HG03280 (cell line): ENCODE results near the gene CCM2.
"Not testable (repeated sequence)": the region's sequence is repeated elsewhere in the genome, so short reads cannot be mapped to it uniquely, and the experiment has no call there.

Source experiments
- ATAC-seq: cut with Tn5 transposase; IDR thresholded peaks from one replicate; pipeline ENCODE4 v1.9.1; 2021; ENCODE audit warnings: mild to moderate bottlenecking, moderate library complexity; ENCODE audit not compliant: unreplicated experiment

The CCM2 gene

GRCh38 chr7:44999245-45000092, 532 bp upstream of the CCM2 start:
- ATAC-seq, result peak; percentile 74

- ATAC-seq, result no peak
These were observed 1.2 kb downstream of the CCM2 start for GRCh38 chr7:45001138-45001694.

GRCh38 chr7:45001826-45002225, 1.8 kb downstream of the CCM2 start:
- ATAC-seq, result no peak

- no peak for ATAC-seq
These were observed 3.8 kb downstream of the CCM2 start for GRCh38 chr7:45003789-45004188.

GRCh38 chr7:45007106-45007505, 7.1 kb downstream of the CCM2 start:
- ATAC-seq, result no peak

GRCh38 chr7:45007571-45008328, 7.7 kb downstream of the CCM2 start:
- no peak for ATAC-seq

- ATAC-seq, result no peak
These were observed 13.5 kb downstream of the CCM2 start for GRCh38 chr7:45013465-45013967.

GRCh38 chr7:45015313-45015712, 15.3 kb downstream of the CCM2 start:
- ATAC-seq, result no peak

- ATAC-seq, result no peak
These were observed 17.3 kb downstream of the CCM2 start for GRCh38 chr7:45017253-45017652.

- ATAC-seq, result no peak
These were observed 20.9 kb downstream of the CCM2 start for GRCh38 chr7:45020915-45021314.

- ATAC-seq, result no peak
These were observed 21.7 kb downstream of the CCM2 start for GRCh38 chr7:45021604-45022296.

GRCh38 chr7:45024126-45024744, 24.2 kb downstream of the CCM2 start:
- ATAC-seq, result no peak

GRCh38 chr7:45025473-45025872, 25.5 kb downstream of the CCM2 start:
- not testable (repeated sequence) for ATAC-seq

- no peak for ATAC-seq
These were observed 26.0 kb downstream of the CCM2 start for GRCh38 chr7:45026013-45026412.

GRCh38 chr7:45026984-45027773, 27.2 kb downstream of the CCM2 start:
- no peak for ATAC-seq

- ATAC-seq, result no peak
These were observed 27.7 kb downstream of the CCM2 start for GRCh38 chr7:45027774-45028114.

- no peak for ATAC-seq
These were observed 28.3 kb downstream of the CCM2 start for GRCh38 chr7:45028138-45028919.

GRCh38 chr7:45028920-45029344, 28.9 kb downstream of the CCM2 start:
- ATAC-seq, result no peak

- ATAC-seq, result no peak
These were observed 31.8 kb downstream of the CCM2 start for GRCh38 chr7:45031829-45032228.
